Mesodermal cell (in vitro differentiated cells): ENCODE results near the gene PFDN1.
"Not testable (repeated sequence)": the region's sequence is repeated elsewhere in the genome, so short reads cannot be mapped to it uniquely, and the experiment has no call there.

Source experiments
- H3K27ac ChIP-seq: 2 replicates; pipeline ENCODE4 v1.7.0; 2013; ENCODE audit warnings: mild to moderate bottlenecking, low read depth, low read length, moderate library complexity; ENCODE audit not compliant: severe bottlenecking
- H3K36me3 ChIP-seq: 2 replicates; pipeline ENCODE4 v1.7.1; 2013; ENCODE audit warnings: mild to moderate bottlenecking, low read length, moderate library complexity; ENCODE audit not compliant: control insufficient read depth, insufficient read depth
- H3K4me1 ChIP-seq: one replicate; pipeline ENCODE4 v1.7.1; 2013; ENCODE audit warnings: mild to moderate bottlenecking, low read length; ENCODE audit not compliant: insufficient read depth, control insufficient read depth, poor library complexity, severe bottlenecking
- H3K4me3 ChIP-seq: 2 replicates; pipeline ENCODE4 v1.7.0; 2013; ENCODE audit warnings: low read length, control low read depth, mild to moderate bottlenecking; ENCODE audit not compliant: insufficient read depth, poor library complexity, severe bottlenecking; ENCODE audit errors: extremely low read depth
- H3K9me3 ChIP-seq: 2 replicates; pipeline ENCODE4 v1.7.1; 2013; ENCODE audit warnings: mild to moderate bottlenecking, low read length, moderate library complexity; ENCODE audit not compliant: control insufficient read depth
- WGBS, 2 experiments: methylation state at CpG; one replicate each; pipeline ENCODE4 v1.1.5; 2013; ENCODE audit warnings: missing lambda C conversion rate in 2 of 2; ENCODE audit not compliant: insufficient coverage in 2 of 2; 5-methylcytosine and 5-hydroxymethylcytosine counted together

Gene PFDN1

GRCh38 chr5:140214831-140215230, 88.1 kb downstream of the PFDN1 start:
- Histone ChIP-seq H3K27ac (no peak overlapping the region), H3K4me1 (peaks cover 11% of the 10 kb centered on the region), H3K4me3 (no peak overlapping the region), H3K36me3 (no peaks in the 10 kb centered on the region), H3K9me3 (no peaks in the 10 kb centered on the region)
- WGBS, 2 experiments: 89 to 90% methylated on average over 1 to 4 of the region's 4 CpGs

GRCh38 chr5:140213370-140213983, 89.4 kb downstream of the PFDN1 start:
- Histone ChIP-seq H3K9me3 (no peaks in the 10 kb centered on the region), H3K27ac (no peak overlapping the region), H3K4me1 (peaks cover 11% of the 10 kb centered on the region), H3K36me3 (no peaks in the 10 kb centered on the region), H3K4me3 (no peak overlapping the region)
- WGBS, 2 experiments: no CpG with 5 or more reads among the region's 1 CpG

GRCh38 chr5:140208065-140208464, 94.8 kb downstream of the PFDN1 start:
- Histone ChIP-seq H3K4me3 (no peak overlapping the region), H3K9me3 (no peaks in the 10 kb centered on the region), H3K27ac (no peak overlapping the region), H3K36me3 (no peaks in the 10 kb centered on the region), H3K4me1 (no peaks in the 10 kb centered on the region)

- H3K4me1 ChIP-seq: no peaks in the 10 kb centered on the region
- H3K4me3 ChIP-seq: no peak overlapping the region
- whole genome bisulfite sequencing, 2 experiments: 89 to 100% methylated on average over 1 to 2 of the region's 2 CpGs
- no peaks in the 10 kb centered on the region for H3K9me3 ChIP-seq
- no peak overlapping the region for H3K27ac ChIP-seq
- no peaks in the 10 kb centered on the region for H3K36me3 ChIP-seq
Observed at GRCh38 chr5:140207250-140207964, 95.5 kb downstream of the PFDN1 start.

GRCh38 chr5:140205952-140206351, 96.9 kb downstream of the PFDN1 start:
- WGBS, 2 experiments: 80 to 81% methylated on average over 4 of the region's 4 CpGs
- Histone ChIP-seq H3K4me3 (no peak overlapping the region), H3K9me3 (no peaks in the 10 kb centered on the region), H3K36me3 (no peaks in the 10 kb centered on the region), H3K27ac (no peak overlapping the region), H3K4me1 (no peaks in the 10 kb centered on the region)

GRCh38 chr5:140205216-140205615, 97.7 kb downstream of the PFDN1 start:
- no peaks in the 10 kb centered on the region for H3K36me3 ChIP-seq
- H3K27ac ChIP-seq: no peak overlapping the region
- H3K4me1 ChIP-seq: no peaks in the 10 kb centered on the region
- H3K4me3 ChIP-seq: no peak overlapping the region
- no peaks in the 10 kb centered on the region for H3K9me3 ChIP-seq
- 100% methylated on average over 1 of the region's 2 CpGs; no CpG with 5 or more reads in 1 of the 2 experiments for WGBS, 2 experiments

- H3K9me3 ChIP-seq: no peaks in the 10 kb centered on the region
- no peaks in the 10 kb centered on the region for H3K4me1 ChIP-seq
- H3K4me3 ChIP-seq: no peak overlapping the region
- H3K36me3 ChIP-seq: no peaks in the 10 kb centered on the region
- 83% methylated on average over 2 of the region's 2 CpGs; no CpG with 5 or more reads in 1 of the 2 experiments for WGBS, 2 experiments
- H3K27ac ChIP-seq: no peak overlapping the region
Observed at GRCh38 chr5:140202610-140203009, 100.3 kb downstream of the PFDN1 start.

GRCh38 chr5:140202078-140202477, 100.8 kb downstream of the PFDN1 start:
- Histone ChIP-seq H3K9me3 (no peaks in the 10 kb centered on the region), H3K4me3 (no peak overlapping the region), H3K27ac (no peak overlapping the region), H3K4me1 (no peaks in the 10 kb centered on the region), H3K36me3 (no peaks in the 10 kb centered on the region)
- WGBS, 2 experiments: no CpG with 5 or more reads among the region's 4 CpGs

GRCh38 chr5:140198915-140199314, 104.0 kb downstream of the PFDN1 start:
- not testable (repeated sequence) for H3K4me3 ChIP-seq, H3K27ac ChIP-seq
- WGBS, 2 experiments: no CpG with 5 or more reads among the region's 1 CpG

GRCh38 chr5:140197023-140197422, 105.9 kb downstream of the PFDN1 start:
- Histone ChIP-seq H3K4me1 (no peaks in the 10 kb centered on the region), H3K27ac (no peak overlapping the region), H3K9me3 (no peaks in the 10 kb centered on the region), H3K4me3 (no peak overlapping the region), H3K36me3 (no peaks in the 10 kb centered on the region)
- WGBS, 2 experiments: no CpG with 5 or more reads among the region's 2 CpGs

More at GRCh38 chr5:140198915-140199314, 104.0 kb downstream of the PFDN1 start:
- H3K9me3 ChIP-seq, H3K4me1 ChIP-seq, H3K36me3 ChIP-seq: not testable (repeated sequence)

- H3K27ac ChIP-seq: no peak overlapping the region
- H3K4me3 ChIP-seq: no peak overlapping the region
- H3K36me3 ChIP-seq: no peaks in the 10 kb centered on the region
- 100% methylated on average over 2 of the region's 2 CpGs; no CpG with 5 or more reads in 1 of the 2 experiments for WGBS, 2 experiments
- no peaks in the 10 kb centered on the region for H3K9me3 ChIP-seq
- no peaks in the 10 kb centered on the region for H3K4me1 ChIP-seq
Observed at GRCh38 chr5:140196115-140196814, 106.6 kb downstream of the PFDN1 start.
